NCI-H2227 (cell line): ENCODE data around the gene GBGT1.
A peak's percentile ranks its signal among the peaks of the same experiment; 100 is the strongest.
"Not testable (repeated sequence)": the region's sequence is repeated elsewhere in the genome, so short reads cannot be mapped to it uniquely, and the experiment has no call there.

ENCODE experiments used
- DNase-seq: peaks from one replicate; lab custom pipeline; 2025; ENCODE audit not compliant: unreplicated experiment; lab: John Stamatoyannopoulos, UW

GBGT1 gene

GRCh38 chr9:133199648-133200321 lies 36.1 kb upstream of the GBGT1 start:
- DNase-seq: no peak

- no peak for DNase-seq
Observed at GRCh38 chr9:133195029-133195428, 31.3 kb upstream of the GBGT1 start.

- no peak for DNase-seq
Observed at GRCh38 chr9:133194597-133194996, 30.9 kb upstream of the GBGT1 start.

GRCh38 chr9:133191989-133192388 lies 28.3 kb upstream of the GBGT1 start:
- no peak for DNase-seq

- no peak for DNase-seq
Observed at GRCh38 chr9:133189826-133190225, 26.1 kb upstream of the GBGT1 start.

GRCh38 chr9:133188843-133189180 lies 25.1 kb upstream of the GBGT1 start:
- no peak for DNase-seq

- peak; percentile 38 for DNase-seq
Observed at GRCh38 chr9:133188006-133188842, 24.5 kb upstream of the GBGT1 start.

- no peak for DNase-seq
Observed at GRCh38 chr9:133187561-133188005, 23.9 kb upstream of the GBGT1 start.

- no peak for DNase-seq
Observed at GRCh38 chr9:133186736-133187135, 23.0 kb upstream of the GBGT1 start.

- peak; percentile 70 for DNase-seq
Observed at GRCh38 chr9:133184971-133185370, 21.3 kb upstream of the GBGT1 start.

- DNase-seq: no peak
Observed at GRCh38 chr9:133182151-133182550, 18.4 kb upstream of the GBGT1 start.

GRCh38 chr9:133181561-133181960 lies 17.8 kb upstream of the GBGT1 start:
- no peak for DNase-seq

- no peak for DNase-seq
Observed at GRCh38 chr9:133180953-133181352, 17.2 kb upstream of the GBGT1 start.

GRCh38 chr9:133173056-133173455 lies 9.3 kb upstream of the GBGT1 start:
- no peak for DNase-seq

GRCh38 chr9:133171161-133171961 lies 7.6 kb upstream of the GBGT1 start:
- no peak for DNase-seq

GRCh38 chr9:133170716-133171115 lies 7.0 kb upstream of the GBGT1 start:
- DNase-seq: no peak

- not testable (repeated sequence) for DNase-seq
Observed at GRCh38 chr9:133169687-133170086, 6.0 kb upstream of the GBGT1 start.

- DNase-seq: no peak
Observed at GRCh38 chr9:133169102-133169501, 5.4 kb upstream of the GBGT1 start.

GRCh38 chr9:133168432-133168831 lies 4.7 kb upstream of the GBGT1 start:
- DNase-seq: no peak

GRCh38 chr9:133167769-133168168 lies 4.1 kb upstream of the GBGT1 start:
- no peak for DNase-seq

GRCh38 chr9:133167096-133167730 lies 3.5 kb upstream of the GBGT1 start:
- no peak for DNase-seq
